Mesenchymal stem cell (in vitro differentiated cells and primary cell): ENCODE data around the gene DOCK10.
A peak's percentile ranks its signal among the peaks of the same experiment; 100 is the strongest.

Source experiments
- DNase-seq: peaks from one replicate; pipeline ENCODE4 v3.0.0-alpha.2; 2013
- H2AFZ ChIP-seq: one replicate; pipeline ENCODE4 v1.6.1; 2013; ENCODE audit warnings: low read depth, mild to moderate bottlenecking, control low read depth, inconsistent platforms, low read length, moderate library complexity
- H2AK5ac ChIP-seq: 2 replicates; pipeline ENCODE4 v1.6.1; 2013; ENCODE audit warnings: low read length, moderate library complexity, mild to moderate bottlenecking, inconsistent platforms; ENCODE audit not compliant: severe bottlenecking
- H2BK120ac ChIP-seq: one replicate; pipeline ENCODE4 v1.6.1; 2013; ENCODE audit warnings: low read depth, mild to moderate bottlenecking, inconsistent platforms, low read length, moderate library complexity
- H2BK12ac ChIP-seq, 2 experiments: one replicate each; pipeline ENCODE4 v1.6.1; 2013; ENCODE audit warnings: inconsistent platforms in 2 of 2, low read length in 2 of 2, mild to moderate bottlenecking in 2 of 2, moderate library complexity in 2 of 2, control low read depth in 1 of 2
- H2BK15ac ChIP-seq: one replicate; pipeline ENCODE4 v1.6.1; 2013; ENCODE audit warnings: mild to moderate bottlenecking, low read depth, inconsistent platforms; ENCODE audit not compliant: poor library complexity, severe bottlenecking
- H2BK5ac ChIP-seq: 2 replicates; pipeline ENCODE4 v1.6.1; 2013; ENCODE audit warnings: low read depth, mild to moderate bottlenecking, low read length, control low read depth, inconsistent platforms; ENCODE audit not compliant: poor library complexity, severe bottlenecking
- H3K14ac ChIP-seq, 2 experiments: one replicate each; pipeline ENCODE4 v1.6.1; 2013; ENCODE audit warnings: inconsistent platforms in 2 of 2, low read length in 2 of 2, control low read depth in 1 of 2, mild to moderate bottlenecking in 1 of 2, moderate library complexity in 1 of 2
- H3K18ac ChIP-seq, 2 experiments: one replicate each; pipeline ENCODE4 v1.6.1; 2013; ENCODE audit warnings: inconsistent platforms in 2 of 2, low read length in 2 of 2, control low read depth in 1 of 2, low read depth in 1 of 2, mild to moderate bottlenecking in 1 of 2
- H3K23ac ChIP-seq, 2 experiments: one replicate each; pipeline ENCODE4 v1.6.1; 2013; ENCODE audit warnings: inconsistent platforms in 2 of 2, low read length in 2 of 2, mild to moderate bottlenecking in 2 of 2, moderate library complexity in 2 of 2, control low read depth in 1 of 2
- H3K27ac ChIP-seq: 2 replicates; pipeline ENCODE4 v1.5.1; 2013; ENCODE audit warnings: mild to moderate bottlenecking, moderate library complexity, low read length, control low read depth, inconsistent platforms; ENCODE audit not compliant: poor library complexity, severe bottlenecking
- H3K27me3 ChIP-seq, 2 experiments: 2 replicates each; pipeline versions ENCODE4 v1.6.1 to v1.7.0; 2013; ENCODE audit warnings: low read length in 2 of 2, mild to moderate bottlenecking in 2 of 2, moderate library complexity in 2 of 2, control low read depth in 1 of 2, inconsistent platforms in 1 of 2; ENCODE audit not compliant: control insufficient read depth in 1 of 2, insufficient read depth in 1 of 2
- H3K36me3 ChIP-seq, 2 experiments: 2 replicates each; pipeline versions ENCODE4 v1.6.1 to v1.7.0; 2013; ENCODE audit warnings: low read length in 2 of 2, control low read depth in 1 of 2, inconsistent platforms in 1 of 2, low read depth in 1 of 2, mild to moderate bottlenecking in 1 of 2; ENCODE audit not compliant: insufficient read depth in 2 of 2, control insufficient read depth in 1 of 2
- H3K4ac ChIP-seq, 2 experiments: one replicate each; pipeline ENCODE4 v1.6.1; 2013; ENCODE audit warnings: inconsistent platforms in 2 of 2, low read length in 2 of 2, mild to moderate bottlenecking in 2 of 2, moderate library complexity in 2 of 2, control low read depth in 1 of 2, low read depth in 1 of 2
- H3K4me1 ChIP-seq: 2 replicates; pipeline ENCODE4 v1.6.1; 2013; ENCODE audit warnings: low read depth, low read length, control low read depth; ENCODE audit not compliant: control insufficient read depth, insufficient read depth
- H3K4me2 ChIP-seq: 2 replicates; pipeline ENCODE4 v1.6.1; 2013; ENCODE audit warnings: low read length, mild to moderate bottlenecking, inconsistent platforms; ENCODE audit not compliant: poor library complexity, severe bottlenecking
- H3K4me3 ChIP-seq, 2 experiments: 2 replicates each; pipeline versions ENCODE4 v1.5.1 to v1.7.0; 2013; ENCODE audit warnings: low read length in 2 of 2, mild to moderate bottlenecking in 2 of 2, control low read depth in 1 of 2, low read depth in 1 of 2; ENCODE audit not compliant: insufficient read depth in 1 of 2
- H3K79me1 ChIP-seq: replicated peaks from 2 replicates; pipeline ENCODE4 v1.6.1; 2013; ENCODE audit warnings: mild to moderate bottlenecking, control low read depth, low read length, inconsistent platforms; ENCODE audit not compliant: poor library complexity, severe bottlenecking
- H3K9ac ChIP-seq: 2 replicates; pipeline ENCODE4 v1.7.0; 2013; ENCODE audit warnings: mild to moderate bottlenecking, low read length, moderate library complexity
- H3K9me3 ChIP-seq: 2 replicates; pipeline ENCODE4 v1.7.0; 2013; ENCODE audit warnings: mild to moderate bottlenecking, low read length; ENCODE audit not compliant: control insufficient read depth
- H4K8ac ChIP-seq: one replicate; pipeline ENCODE4 v1.6.1; 2013; ENCODE audit warnings: inconsistent platforms, mild to moderate bottlenecking, low read length, moderate library complexity
- H4K91ac ChIP-seq: one replicate; pipeline ENCODE4 v1.6.1; 2013; ENCODE audit warnings: mild to moderate bottlenecking, low read length, inconsistent platforms
- WGBS: methylation state at CpG from one replicate; pipeline ENCODE4 v1.1.7; 2013; ENCODE audit warnings: mixed read lengths; 5-methylcytosine and 5-hydroxymethylcytosine counted together

The DOCK10 gene

DNA sequence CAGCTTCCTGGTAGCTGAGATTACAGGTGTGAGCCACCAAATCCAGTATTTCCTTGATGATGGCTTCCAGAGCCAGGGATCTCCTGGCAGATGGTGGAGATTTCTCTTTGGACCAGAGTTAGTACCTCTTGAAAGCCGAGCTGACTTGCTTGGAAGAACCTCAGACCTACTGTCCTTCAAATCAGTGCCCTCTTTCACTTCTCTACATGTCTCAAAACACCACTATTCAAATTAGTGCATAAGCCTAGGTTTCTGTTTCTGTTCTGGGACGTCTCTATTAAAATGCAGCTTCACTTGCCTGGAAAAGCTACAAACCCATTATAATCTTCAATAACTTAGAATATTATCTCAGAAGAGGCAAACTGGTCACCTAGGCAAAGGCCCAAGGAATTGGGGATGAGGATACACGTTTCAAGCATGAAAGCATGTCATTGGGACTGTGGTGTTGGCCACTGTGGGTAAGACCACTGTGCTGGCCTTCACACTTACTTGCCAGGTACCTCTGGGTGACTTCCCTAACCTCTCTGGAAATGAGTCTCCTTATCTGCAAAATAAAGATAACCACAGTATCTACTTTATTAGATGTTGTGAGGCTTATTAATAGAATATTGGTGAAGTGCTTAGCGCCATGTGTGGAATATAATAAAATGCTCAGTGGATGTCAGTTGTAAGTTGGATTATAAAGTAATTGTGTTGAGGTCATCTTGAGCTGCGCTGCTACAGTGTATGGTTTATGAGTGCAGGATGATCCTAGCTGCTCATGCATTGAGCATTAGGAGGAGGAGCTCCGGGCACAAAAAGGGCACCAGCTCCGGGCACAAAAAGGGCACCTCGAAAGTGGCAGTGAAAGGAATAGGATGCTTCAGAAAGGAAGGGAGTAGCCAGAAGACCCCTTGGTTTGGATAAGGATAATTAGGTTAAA lies 84.5 kb downstream of the DOCK10 start:
- Histone ChIP-seq H3K27me3 (no peaks in the 10 kb centered on the region), H3K9ac (peak overlapping the region; percentile 41), H3K4ac (no peak overlapping the region), H3K27ac (no peak overlapping the region), H2BK5ac (no peak overlapping the region), H3K4me1 (peaks cover 1% of the 10 kb centered on the region), H3K9me3 (no peaks in the 10 kb centered on the region), H4K91ac (no peak overlapping the region), H2AFZ (no peak overlapping the region), H3K14ac (no peak overlapping the region), H3K79me1 (peaks cover 11% of the 10 kb centered on the region), H3K36me3 (no peaks in the 10 kb centered on the region), H2AK5ac (no peak overlapping the region), H4K8ac (no peak overlapping the region), H2BK120ac (no peak overlapping the region), H2BK12ac (no peak overlapping the region), H3K4me2 (no peak overlapping the region), H2BK15ac (no peak overlapping the region), H3K4me3 (peak overlapping the region in 1 of 2 experiments; percentile 59), H3K18ac (no peak overlapping the region), H3K23ac (no peak overlapping the region)
- 93% methylated on average over 8 of the region's 8 CpGs for WGBS
- no peak for DNase-seq

DNA sequence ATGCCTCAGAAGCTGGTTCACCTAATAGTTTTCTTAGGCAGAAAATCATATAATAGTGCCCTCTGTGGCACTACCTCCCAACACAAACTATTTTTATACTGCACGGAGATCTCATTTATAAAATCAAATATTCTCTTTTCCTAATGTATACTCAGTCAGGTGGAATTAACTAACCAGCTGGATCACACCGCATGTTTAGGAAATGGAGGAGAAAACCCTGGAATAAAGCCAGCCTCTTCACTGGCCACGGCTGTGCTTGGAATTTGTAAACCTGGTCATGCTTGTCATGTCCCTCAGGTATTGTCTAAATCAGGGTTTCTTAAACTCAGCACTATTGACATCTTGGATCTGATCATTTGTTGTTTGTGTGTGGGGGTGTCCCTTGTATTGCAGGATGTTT lies 85.6 kb downstream of the DOCK10 start:
- H2BK15ac ChIP-seq = no peak overlapping the region
- H3K27me3 ChIP-seq = no peaks in the 10 kb centered on the region
- H3K27ac ChIP-seq = no peak overlapping the region
- 94% methylated on average over 3 of the region's 3 CpGs for WGBS
- H3K23ac ChIP-seq = no peak overlapping the region
- no peak overlapping the region for H4K8ac ChIP-seq
- H2AK5ac ChIP-seq = no peak overlapping the region
- H3K4me2 ChIP-seq = no peak overlapping the region
- no peak overlapping the region for H3K14ac ChIP-seq
- H3K4ac ChIP-seq = no peak overlapping the region
- no peaks in the 10 kb centered on the region for H3K36me3 ChIP-seq
- H2BK5ac ChIP-seq = no peak overlapping the region
- no peak overlapping the region for H2AFZ ChIP-seq
- H2BK120ac ChIP-seq = no peak overlapping the region
- H3K9ac ChIP-seq = no peak overlapping the region
- DNase-seq = no peak
- no peak overlapping the region for H4K91ac ChIP-seq
- H3K4me1 ChIP-seq = peaks cover 1% of the 10 kb centered on the region
- H3K4me3 ChIP-seq = no peak overlapping the region
- peaks cover 11% of the 10 kb centered on the region for H3K79me1 ChIP-seq
- H3K18ac ChIP-seq = no peak overlapping the region
- H3K9me3 ChIP-seq = no peaks in the 10 kb centered on the region
- no peak overlapping the region for H2BK12ac ChIP-seq

DNA sequence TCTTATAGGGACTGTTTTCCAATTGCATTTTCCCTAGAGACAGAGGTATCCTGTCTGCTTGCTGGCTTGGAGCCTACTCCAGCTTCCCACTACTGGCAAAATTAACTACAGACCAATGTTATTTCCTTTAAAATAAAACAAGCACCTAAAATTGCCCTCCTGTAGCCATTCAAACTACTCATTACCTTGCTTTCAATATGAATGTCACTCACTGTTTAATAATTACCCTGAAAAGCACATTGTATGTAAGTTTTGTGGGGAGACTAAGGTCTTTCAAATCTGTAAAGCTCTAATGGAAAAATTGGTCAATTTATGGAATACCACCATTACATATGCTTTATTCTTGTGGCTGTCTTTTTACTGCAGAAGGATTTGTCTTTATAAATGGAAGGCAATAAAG lies 87.3 kb downstream of the DOCK10 start:
- H4K8ac ChIP-seq = no peak overlapping the region
- H2BK12ac ChIP-seq = no peak overlapping the region
- H2AFZ ChIP-seq = no peak overlapping the region
- no peak overlapping the region for H3K14ac ChIP-seq
- H3K27ac ChIP-seq = no peak overlapping the region
- no peak overlapping the region for H3K9ac ChIP-seq
- peaks cover 1% of the 10 kb centered on the region for H3K4me1 ChIP-seq
- H2AK5ac ChIP-seq = no peak overlapping the region
- H3K9me3 ChIP-seq = no peaks in the 10 kb centered on the region
- H3K36me3 ChIP-seq = no peaks in the 10 kb centered on the region
- H3K4me2 ChIP-seq = no peak overlapping the region
- H2BK120ac ChIP-seq = no peak overlapping the region
- no peaks in the 10 kb centered on the region for H3K27me3 ChIP-seq
- H4K91ac ChIP-seq = no peak overlapping the region
- H3K4ac ChIP-seq = no peak overlapping the region
- no peak overlapping the region for H2BK15ac ChIP-seq
- no peak overlapping the region for H3K23ac ChIP-seq
- no peak overlapping the region for H3K4me3 ChIP-seq
- H3K18ac ChIP-seq = no peak overlapping the region
- H2BK5ac ChIP-seq = no peak overlapping the region
- H3K79me1 ChIP-seq = peaks cover 11% of the 10 kb centered on the region
- no peak for DNase-seq

DNA sequence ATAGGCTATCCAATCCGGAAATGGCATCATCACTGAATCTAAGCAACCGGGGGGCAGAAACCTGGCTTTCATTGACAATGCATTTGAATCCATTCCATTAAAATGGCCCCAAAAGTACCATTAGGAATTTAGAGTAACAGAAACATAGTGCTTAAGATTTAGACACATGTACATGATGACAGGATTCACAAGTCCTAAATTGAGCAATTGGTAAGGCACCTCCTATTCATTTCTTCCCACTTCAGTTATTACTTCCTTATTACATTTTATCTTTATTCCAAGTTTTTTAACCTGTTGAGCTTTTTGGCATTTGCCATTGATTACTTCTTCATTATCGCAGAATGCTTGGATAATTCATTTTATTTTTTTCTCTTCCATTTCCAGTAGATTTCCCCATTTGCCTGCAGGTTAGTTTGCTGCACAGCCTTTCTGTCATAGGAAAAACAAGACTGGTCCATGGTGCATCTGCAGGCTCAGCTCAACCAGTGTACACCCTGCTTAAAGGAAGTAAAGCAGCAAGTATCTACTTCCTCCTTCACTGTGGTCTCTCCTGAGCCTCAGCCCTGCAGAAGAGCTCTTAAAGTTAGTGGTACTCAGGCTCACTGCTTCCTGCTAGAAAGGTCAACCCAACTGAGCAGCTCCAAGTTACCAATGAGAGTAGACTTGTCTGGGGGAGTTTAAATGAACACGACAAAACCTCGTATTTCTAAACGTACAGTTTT lies 89.2 kb downstream of the DOCK10 start:
- no peak overlapping the region for H3K27ac ChIP-seq
- no peak overlapping the region for H2BK12ac ChIP-seq
- peaks cover 0 to 2% of the 10 kb centered on the region in 2 experiments for H3K36me3 ChIP-seq
- no peak overlapping the region for H3K4me3 ChIP-seq
- no peak overlapping the region for H2BK120ac ChIP-seq
- H3K18ac ChIP-seq = no peak overlapping the region
- H3K79me1 ChIP-seq = peaks cover 10% of the 10 kb centered on the region
- 78% methylated on average over 6 of the region's 6 CpGs for WGBS
- H3K4me2 ChIP-seq = no peak overlapping the region
- no peaks in the 10 kb centered on the region for H3K9me3 ChIP-seq
- H3K4me1 ChIP-seq = peaks cover 1% of the 10 kb centered on the region
- H4K91ac ChIP-seq = no peak overlapping the region
- H3K27me3 ChIP-seq = no peaks in the 10 kb centered on the region
- no peak overlapping the region for H3K9ac ChIP-seq
- no peak overlapping the region for H2AK5ac ChIP-seq
- H3K4ac ChIP-seq = no peak overlapping the region
- H2BK15ac ChIP-seq = no peak overlapping the region
- DNase-seq = no peak
- no peak overlapping the region for H3K23ac ChIP-seq
- H3K14ac ChIP-seq = no peak overlapping the region
- no peak overlapping the region for H2AFZ ChIP-seq
- H2BK5ac ChIP-seq = no peak overlapping the region
- no peak overlapping the region for H4K8ac ChIP-seq
